Measurements from ENCODE around the gene CPSF4. TPM values are rescaled to one million over a fixed set of nuclear protein-coding genes. Genes with fewer than 3 reads are reported as not detected.

The CPSF4 gene
- total RNA-seq, 1 donor from 2014 or later = 89.9 TPM

Other genes with a start within 250 kb of the CPSF4 start
- not detected in 2 replicates for gene KPNA7, start 230.8 kb upstream of the CPSF4 start, total RNA-seq
- gene MYH16, start 166.1 kb upstream of the CPSF4 start, total RNA-seq = not detected in 2 replicates
- gene ARPC1A, start 113.0 kb upstream of the CPSF4 start, total RNA-seq = 79.8 and 83.4 TPM in 2 replicates
- 264 and 265 TPM in 2 replicates for gene ARPC1B, start 64.2 kb upstream of the CPSF4 start, total RNA-seq
- 153 and 159 TPM in 2 replicates for gene PDAP1, start 30.3 kb upstream of the CPSF4 start, total RNA-seq
- 123 and 130 TPM in 2 replicates for gene BUD31, start 30.0 kb upstream of the CPSF4 start, total RNA-seq
- gene PTCD1, start 145 bp upstream of the CPSF4 start, total RNA-seq = 8.1 and 10.4 TPM in 2 replicates
- gene ATP5MF, start 27.2 kb downstream of the CPSF4 start, total RNA-seq = 405 and 429 TPM in 2 replicates
- 23.2 and 24.3 TPM in 2 replicates for gene ZNF789, start 33.9 kb downstream of the CPSF4 start, total RNA-seq
- 36.4 and 40.7 TPM in 2 replicates for gene ZNF394, start 61.3 kb downstream of the CPSF4 start, total RNA-seq
- 8.2 and 8.4 TPM in 2 replicates for gene ZKSCAN5, start 65.7 kb downstream of the CPSF4 start, total RNA-seq
- 5.2 and 5.6 TPM in 2 replicates for gene FAM200A, start 113.2 kb downstream of the CPSF4 start, total RNA-seq
- 68.3 and 72.8 TPM in 2 replicates for gene ZNF655, start 119.7 kb downstream of the CPSF4 start, total RNA-seq
- gene TMEM225B, start 159.3 kb downstream of the CPSF4 start, total RNA-seq = 1.3 and 1.9 TPM in 2 replicates
- gene ZSCAN25, start 178.0 kb downstream of the CPSF4 start, total RNA-seq = 31.2 and 31.7 TPM in 2 replicates
- not detected in 2 replicates for gene CYP3A5, start 241.1 kb downstream of the CPSF4 start, total RNA-seq

Measured in activated T-helper 2 cell treated with anti-CD3 and anti-CD28 coated beads, Interferon-gamma antibody, Interleukin-2, Interleukin-4, amounts not matched to agents 10 μg/mL and 5 μg/mL and 100 μg/mL, durations not matched to agents 14 hours and 24 hours and 36 hours (primary cell).